Measurements from ENCODE around the gene LPO.

Gene LPO

DNA sequence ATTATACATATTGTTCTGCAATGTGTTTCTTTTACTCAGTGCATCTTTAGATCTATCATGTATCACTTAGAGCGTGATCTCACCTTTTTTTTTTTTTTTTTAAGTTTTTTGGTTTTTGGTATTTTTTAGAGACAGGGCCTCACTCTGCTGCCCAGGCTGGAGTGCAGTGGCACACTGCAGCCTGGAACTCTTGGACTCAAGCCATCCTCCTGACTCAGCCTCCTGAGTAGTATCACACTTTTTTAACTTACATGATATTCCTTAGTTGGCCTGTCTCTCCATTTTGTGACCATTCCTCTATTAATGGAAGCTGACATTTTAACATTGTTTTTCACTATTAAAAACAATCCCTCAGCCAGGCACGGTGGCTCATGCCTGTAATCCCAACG is 47.0 kb downstream of the LPO start:
- no peak for TF ChIP-seq ESRRG (CRISPR knock-in tag; IDR thresholded peaks at IDR 0.05)
- TF ChIP-seq, protein P1, sequence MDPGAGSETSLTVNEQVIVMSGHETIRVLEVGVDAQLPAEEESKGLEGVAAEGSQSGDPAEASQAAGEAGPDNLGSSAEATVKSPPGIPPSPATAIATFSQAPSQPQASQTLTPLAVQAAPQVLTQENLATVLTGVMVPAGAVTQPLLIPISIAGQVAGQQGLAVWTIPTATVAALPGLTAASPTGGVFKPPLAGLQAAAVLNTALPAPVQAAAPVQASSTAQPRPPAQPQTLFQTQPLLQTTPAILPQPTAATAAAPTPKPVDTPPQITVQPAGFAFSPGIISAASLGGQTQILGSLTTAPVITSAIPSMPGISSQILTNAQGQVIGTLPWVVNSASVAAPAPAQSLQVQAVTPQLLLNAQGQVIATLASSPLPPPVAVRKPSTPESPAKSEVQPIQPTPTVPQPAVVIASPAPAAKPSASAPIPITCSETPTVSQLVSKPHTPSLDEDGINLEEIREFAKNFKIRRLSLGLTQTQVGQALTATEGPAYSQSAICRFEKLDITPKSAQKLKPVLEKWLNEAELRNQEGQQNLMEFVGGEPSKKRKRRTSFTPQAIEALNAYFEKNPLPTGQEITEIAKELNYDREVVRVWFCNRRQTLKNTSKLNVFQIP (CRISPR knock-in tag; IDR thresholded peaks at IDR 0.05; ENCODE audit: borderline replicate concordance, low read depth): no peak
- no peak for ATAC-seq

DNA sequence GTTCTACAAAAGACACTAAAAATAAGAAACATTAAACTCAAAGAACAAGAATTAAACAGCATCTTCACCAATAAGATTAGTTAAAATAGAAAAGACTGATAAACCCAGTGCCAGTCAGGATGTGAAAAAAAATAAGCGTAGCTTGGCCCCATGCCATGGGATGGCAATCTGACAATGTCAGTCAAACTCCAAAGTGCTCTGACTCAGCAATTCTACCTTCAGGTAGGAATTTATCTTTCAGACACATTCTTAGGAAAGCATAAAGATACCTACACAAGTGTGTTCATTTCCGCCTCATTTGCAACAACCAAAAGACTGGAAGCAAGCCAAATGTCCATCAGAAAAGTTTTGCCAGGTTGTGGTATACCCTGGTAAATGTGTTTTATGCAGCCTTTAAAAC is 51.5 kb downstream of the LPO start:
- TF ChIP-seq ARNTL (CRISPR knock-in tag; IDR thresholded peaks at IDR 0.05; ENCODE audit: borderline replicate concordance, low read depth) (no peak), SNAI2 (CRISPR knock-in tag; IDR thresholded peaks at IDR 0.05) (no peak), PPARA (CRISPR knock-in tag; IDR thresholded peaks at IDR 0.05; ENCODE audit: borderline replicate concordance) (no peak), TOX (CRISPR knock-in tag; IDR thresholded peaks at IDR 0.05; ENCODE audit: borderline replicate concordance) (no peak), CSDC2 (CRISPR knock-in tag; IDR thresholded peaks at IDR 0.05) (no peak), ZNF70 (CRISPR knock-in tag; IDR thresholded peaks at IDR 0.05) (no peak), ZNF8 (CRISPR knock-in tag; IDR thresholded peaks at IDR 0.05) (no peak), ISL1 (CRISPR knock-in tag; IDR thresholded peaks at IDR 0.05) (no peak), GLIS3 (CRISPR knock-in tag; IDR thresholded peaks at IDR 0.05) (no peak), ZFP30 (CRISPR knock-in tag; IDR thresholded peaks at IDR 0.05) (no peak), ZC3H10 (CRISPR knock-in tag; IDR thresholded peaks at IDR 0.05) (no peak), CSRNP3 (CRISPR knock-in tag; IDR thresholded peaks at IDR 0.05) (no peak), ESRRG (CRISPR knock-in tag; IDR thresholded peaks at IDR 0.05) (no peak), RARB (CRISPR knock-in tag; IDR thresholded peaks at IDR 0.05) (no peak), ZNF565 (CRISPR knock-in tag; conservative IDR thresholded peaks at IDR 0.05; ENCODE audit: low read depth) (no peak)
- TF ChIP-seq, protein P1 (CRISPR knock-in tag; IDR thresholded peaks at IDR 0.05; ENCODE audit: borderline replicate concordance, low read depth): no peak
- TF ChIP-seq, protein P2, sequence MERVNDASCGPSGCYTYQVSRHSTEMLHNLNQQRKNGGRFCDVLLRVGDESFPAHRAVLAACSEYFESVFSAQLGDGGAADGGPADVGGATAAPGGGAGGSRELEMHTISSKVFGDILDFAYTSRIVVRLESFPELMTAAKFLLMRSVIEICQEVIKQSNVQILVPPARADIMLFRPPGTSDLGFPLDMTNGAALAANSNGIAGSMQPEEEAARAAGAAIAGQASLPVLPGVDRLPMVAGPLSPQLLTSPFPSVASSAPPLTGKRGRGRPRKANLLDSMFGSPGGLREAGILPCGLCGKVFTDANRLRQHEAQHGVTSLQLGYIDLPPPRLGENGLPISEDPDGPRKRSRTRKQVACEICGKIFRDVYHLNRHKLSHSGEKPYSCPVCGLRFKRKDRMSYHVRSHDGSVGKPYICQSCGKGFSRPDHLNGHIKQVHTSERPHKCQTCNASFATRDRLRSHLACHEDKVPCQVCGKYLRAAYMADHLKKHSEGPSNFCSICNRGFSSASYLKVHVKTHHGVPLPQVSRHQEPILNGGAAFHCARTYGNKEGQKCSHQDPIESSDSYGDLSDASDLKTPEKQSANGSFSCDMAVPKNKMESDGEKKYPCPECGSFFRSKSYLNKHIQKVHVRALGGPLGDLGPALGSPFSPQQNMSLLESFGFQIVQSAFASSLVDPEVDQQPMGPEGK (CRISPR knock-in tag; IDR thresholded peaks at IDR 0.05; ENCODE audit: borderline replicate concordance): no peak
- TF ChIP-seq, protein P3, sequence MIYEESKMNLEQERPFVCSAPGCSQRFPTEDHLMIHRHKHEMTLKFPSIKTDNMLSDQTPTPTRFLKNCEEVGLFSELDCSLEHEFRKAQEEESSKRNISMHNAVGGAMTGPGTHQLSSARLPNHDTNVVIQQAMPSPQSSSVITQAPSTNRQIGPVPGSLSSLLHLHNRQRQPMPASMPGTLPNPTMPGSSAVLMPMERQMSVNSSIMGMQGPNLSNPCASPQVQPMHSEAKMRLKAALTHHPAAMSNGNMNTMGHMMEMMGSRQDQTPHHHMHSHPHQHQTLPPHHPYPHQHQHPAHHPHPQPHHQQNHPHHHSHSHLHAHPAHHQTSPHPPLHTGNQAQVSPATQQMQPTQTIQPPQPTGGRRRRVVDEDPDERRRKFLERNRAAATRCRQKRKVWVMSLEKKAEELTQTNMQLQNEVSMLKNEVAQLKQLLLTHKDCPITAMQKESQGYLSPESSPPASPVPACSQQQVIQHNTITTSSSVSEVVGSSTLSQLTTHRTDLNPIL (CRISPR knock-in tag; IDR thresholded peaks at IDR 0.05; ENCODE audit: low read depth): no peak
- TF ChIP-seq, protein P4, sequence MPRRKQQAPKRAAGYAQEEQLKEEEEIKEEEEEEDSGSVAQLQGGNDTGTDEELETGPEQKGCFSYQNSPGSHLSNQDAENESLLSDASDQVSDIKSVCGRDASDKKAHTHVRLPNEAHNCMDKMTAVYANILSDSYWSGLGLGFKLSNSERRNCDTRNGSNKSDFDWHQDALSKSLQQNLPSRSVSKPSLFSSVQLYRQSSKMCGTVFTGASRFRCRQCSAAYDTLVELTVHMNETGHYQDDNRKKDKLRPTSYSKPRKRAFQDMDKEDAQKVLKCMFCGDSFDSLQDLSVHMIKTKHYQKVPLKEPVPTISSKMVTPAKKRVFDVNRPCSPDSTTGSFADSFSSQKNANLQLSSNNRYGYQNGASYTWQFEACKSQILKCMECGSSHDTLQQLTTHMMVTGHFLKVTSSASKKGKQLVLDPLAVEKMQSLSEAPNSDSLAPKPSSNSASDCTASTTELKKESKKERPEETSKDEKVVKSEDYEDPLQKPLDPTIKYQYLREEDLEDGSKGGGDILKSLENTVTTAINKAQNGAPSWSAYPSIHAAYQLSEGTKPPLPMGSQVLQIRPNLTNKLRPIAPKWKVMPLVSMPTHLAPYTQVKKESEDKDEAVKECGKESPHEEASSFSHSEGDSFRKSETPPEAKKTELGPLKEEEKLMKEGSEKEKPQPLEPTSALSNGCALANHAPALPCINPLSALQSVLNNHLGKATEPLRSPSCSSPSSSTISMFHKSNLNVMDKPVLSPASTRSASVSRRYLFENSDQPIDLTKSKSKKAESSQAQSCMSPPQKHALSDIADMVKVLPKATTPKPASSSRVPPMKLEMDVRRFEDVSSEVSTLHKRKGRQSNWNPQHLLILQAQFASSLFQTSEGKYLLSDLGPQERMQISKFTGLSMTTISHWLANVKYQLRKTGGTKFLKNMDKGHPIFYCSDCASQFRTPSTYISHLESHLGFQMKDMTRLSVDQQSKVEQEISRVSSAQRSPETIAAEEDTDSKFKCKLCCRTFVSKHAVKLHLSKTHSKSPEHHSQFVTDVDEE (CRISPR knock-in tag; IDR thresholded peaks at IDR 0.05): no peak
- ATAC-seq: no peak

DNA sequence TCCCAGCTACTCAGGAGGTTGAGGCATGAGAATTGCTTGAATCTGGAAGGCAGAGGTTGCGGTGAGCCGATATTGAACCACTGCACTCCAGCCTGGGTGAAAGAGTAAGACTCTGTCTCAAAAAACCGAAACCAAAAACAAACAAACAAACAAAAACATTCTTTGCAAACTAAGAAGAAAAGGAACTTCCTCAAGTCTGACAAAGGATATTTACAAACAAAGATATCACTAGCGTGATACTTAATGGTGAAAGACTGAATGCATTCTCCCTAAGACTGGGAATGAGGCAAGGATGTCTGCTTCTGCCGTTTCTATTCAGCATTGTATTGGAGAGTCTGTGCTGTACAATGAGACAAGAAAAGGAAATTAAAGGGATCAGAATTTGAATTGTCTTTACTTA is 52.9 kb downstream of the LPO start:
- ATAC-seq: no peak
- no peak for TF ChIP-seq ZNF70 (CRISPR knock-in tag; IDR thresholded peaks at IDR 0.05)
- TF ChIP-seq TCF4 (CRISPR knock-in tag; IDR thresholded peaks at IDR 0.05; ENCODE audit: borderline replicate concordance): no peak
- no peak for TF ChIP-seq ISL1 (CRISPR knock-in tag; IDR thresholded peaks at IDR 0.05)
- TF ChIP-seq, protein P4 (CRISPR knock-in tag; IDR thresholded peaks at IDR 0.05): no peak
